Iris pigment epithelial cell (primary cell): Measurements from ENCODE around the gene ARHGAP11A.
A peak's percentile ranks its signal among the peaks of the same experiment; 100 is the strongest.
"Not testable (repeated sequence)": the region's sequence is repeated elsewhere in the genome, so short reads cannot be mapped to it uniquely, and the experiment has no call there.

Experiments
- DNase-seq: peaks from one replicate; pipeline ENCODE4 v3.0.0-alpha.2; 2011; ENCODE audit warnings: low read depth

ARHGAP11A gene, protein sequence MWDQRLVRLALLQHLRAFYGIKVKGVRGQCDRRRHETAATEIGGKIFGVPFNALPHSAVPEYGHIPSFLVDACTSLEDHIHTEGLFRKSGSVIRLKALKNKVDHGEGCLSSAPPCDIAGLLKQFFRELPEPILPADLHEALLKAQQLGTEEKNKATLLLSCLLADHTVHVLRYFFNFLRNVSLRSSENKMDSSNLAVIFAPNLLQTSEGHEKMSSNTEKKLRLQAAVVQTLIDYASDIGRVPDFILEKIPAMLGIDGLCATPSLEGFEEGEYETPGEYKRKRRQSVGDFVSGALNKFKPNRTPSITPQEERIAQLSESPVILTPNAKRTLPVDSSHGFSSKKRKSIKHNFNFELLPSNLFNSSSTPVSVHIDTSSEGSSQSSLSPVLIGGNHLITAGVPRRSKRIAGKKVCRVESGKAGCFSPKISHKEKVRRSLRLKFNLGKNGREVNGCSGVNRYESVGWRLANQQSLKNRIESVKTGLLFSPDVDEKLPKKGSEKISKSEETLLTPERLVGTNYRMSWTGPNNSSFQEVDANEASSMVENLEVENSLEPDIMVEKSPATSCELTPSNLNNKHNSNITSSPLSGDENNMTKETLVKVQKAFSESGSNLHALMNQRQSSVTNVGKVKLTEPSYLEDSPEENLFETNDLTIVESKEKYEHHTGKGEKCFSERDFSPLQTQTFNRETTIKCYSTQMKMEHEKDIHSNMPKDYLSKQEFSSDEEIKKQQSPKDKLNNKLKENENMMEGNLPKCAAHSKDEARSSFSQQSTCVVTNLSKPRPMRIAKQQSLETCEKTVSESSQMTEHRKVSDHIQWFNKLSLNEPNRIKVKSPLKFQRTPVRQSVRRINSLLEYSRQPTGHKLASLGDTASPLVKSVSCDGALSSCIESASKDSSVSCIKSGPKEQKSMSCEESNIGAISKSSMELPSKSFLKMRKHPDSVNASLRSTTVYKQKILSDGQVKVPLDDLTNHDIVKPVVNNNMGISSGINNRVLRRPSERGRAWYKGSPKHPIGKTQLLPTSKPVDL

DNA sequence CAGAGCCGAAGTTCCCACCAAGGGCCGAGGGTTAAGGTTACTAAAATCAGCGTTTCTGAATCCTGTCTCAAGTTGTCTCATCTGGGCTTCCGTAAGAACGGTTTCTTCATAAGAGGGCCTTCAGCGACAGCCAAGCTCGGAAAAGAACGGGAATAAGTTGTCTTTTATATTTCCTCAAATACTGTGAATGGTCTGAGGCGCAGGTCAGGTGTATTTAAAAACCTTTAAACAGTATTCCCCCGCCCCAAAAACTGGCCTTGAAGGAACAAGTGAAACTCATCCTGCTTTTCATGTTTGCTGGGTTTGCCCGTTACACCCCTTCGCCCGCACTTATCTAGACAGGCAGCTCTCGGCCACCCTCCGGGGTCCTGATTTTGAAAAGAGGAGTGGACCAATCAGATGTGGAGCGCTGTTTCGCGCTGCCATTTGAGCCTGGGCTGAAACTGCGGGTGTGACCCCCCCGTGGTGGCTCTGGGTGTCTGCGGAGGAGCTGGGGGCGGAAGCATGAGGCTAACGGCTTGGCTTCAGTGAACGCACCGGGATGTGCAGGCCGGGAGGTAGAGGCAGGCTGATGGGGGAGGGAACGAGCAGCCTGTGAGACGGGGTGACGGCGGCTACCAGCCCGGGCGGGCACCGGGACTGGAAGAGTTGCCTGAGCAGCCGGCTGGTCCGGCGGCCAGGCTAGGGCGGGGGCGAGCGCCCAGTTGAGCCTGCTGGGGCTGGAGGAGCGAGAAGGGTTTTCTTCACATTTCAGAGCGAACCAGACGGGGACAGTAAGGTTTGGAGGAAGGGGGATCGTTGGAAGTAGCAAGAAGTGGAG, at the start of gene ARHGAP11A:
Gene ARHGAP11A, plus strand, starts transcription at position 454 of the 820 bp plus-strand sequence. CDS start 708 bp downstream, outside the sequence.
- peak; percentile 93 for DNase-seq

DNA sequence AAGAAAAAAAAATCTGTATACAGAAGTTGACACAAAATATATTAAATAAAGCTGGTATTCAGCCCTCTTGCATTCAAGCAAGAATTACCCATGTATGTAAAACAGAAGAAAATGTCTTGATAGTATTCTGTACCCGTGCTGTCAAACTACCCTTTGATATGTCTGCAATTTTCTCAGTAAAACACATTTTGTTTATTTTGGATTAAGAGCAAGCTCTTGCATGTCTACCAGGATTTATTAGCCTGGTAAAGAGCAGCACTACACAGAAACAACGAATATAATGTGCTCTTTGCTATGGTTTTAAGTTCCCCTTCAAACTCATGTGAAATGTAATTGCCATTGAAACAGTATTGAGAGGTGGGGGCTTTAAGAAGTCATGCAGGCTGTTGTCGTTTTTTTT, 46.3 kb upstream of the ARHGAP11A start:
- not testable (repeated sequence) for DNase-seq

DNA sequence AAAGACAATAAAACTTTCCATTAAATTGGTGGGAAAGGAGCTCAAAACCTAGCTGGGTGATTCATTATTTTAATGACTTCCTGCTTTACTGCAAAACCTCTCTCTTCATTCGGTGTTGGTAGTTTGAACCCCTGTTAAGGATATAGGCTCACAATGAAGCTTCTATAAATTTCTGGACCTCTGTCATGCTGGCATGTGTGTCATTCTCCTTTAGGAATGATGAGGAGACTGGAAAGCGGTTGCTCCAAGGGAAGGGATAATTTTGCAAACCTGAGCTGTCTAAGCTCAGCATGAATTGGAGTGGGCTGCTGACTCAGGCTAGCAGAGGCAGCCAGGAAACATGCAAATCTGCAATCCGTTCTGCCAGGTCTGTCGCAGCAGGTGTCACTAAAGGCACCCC, 36.8 kb upstream of the ARHGAP11A start:
- DNase-seq = not testable (repeated sequence)

DNA sequence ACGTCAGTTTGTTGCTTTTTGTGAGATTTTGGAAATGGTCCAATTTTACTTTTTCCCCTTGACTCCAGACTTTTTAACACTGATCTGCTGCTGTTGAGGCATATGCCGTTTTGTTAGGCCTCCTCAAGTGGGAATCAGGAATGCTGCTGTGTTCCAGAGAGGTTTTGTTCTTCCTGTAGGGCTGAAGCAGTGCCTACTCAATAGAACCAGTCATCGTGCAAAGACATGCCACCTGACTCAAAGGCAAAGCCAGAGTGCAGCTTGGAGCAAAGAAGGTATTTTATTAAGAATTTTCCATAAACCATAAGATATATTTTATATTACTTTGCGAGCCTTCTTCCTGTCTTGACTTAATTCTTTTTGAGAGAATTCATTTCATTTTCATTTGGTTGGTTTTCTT, 29.5 kb upstream of the ARHGAP11A start:
- not testable (repeated sequence) for DNase-seq

DNA sequence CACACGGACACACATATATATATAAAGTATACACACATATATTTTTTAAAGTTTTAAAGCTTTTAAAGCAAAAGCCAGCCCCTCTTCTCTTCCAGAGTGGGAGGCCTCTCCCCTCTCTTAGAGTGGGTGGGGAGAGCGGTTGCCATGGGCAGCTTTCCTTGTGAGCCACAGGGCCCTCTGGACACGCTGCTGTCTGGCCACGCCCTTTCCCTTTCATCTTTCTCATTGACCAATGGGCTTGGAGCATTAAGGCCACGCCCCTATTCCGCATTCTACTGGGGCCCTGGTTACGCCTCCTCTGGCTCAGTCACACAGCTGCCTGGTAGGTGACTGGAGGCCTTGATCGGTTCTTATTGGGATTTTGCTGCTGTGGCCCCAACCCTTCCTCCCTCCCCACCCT, 22.2 kb upstream of the ARHGAP11A start, which contains the start of gene GOLGA8N:
Gene GOLGA8N, plus strand, starts transcription at position 306 of the 400 bp plus-strand sequence.
- not testable (repeated sequence) for DNase-seq

DNA sequence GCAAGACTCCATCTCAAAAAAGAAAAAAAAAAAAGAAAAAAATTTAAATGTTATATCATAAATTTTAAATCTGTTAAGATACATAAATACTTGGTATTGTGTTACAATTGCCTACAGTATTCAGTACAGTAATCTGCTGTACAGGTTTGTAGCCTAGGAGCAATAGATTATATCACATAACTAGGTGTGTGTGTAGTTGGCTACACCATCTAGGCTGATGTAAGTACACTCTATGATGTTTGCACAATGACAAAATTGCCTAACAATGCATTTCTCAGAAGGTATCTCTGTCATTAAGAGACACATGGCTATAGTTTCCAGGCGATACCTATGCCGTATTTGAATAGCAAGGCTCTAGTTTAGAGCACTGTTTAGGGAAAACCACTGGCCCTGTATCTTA, 5.8 kb upstream of the ARHGAP11A start:
- not testable (repeated sequence) for DNase-seq

DNA sequence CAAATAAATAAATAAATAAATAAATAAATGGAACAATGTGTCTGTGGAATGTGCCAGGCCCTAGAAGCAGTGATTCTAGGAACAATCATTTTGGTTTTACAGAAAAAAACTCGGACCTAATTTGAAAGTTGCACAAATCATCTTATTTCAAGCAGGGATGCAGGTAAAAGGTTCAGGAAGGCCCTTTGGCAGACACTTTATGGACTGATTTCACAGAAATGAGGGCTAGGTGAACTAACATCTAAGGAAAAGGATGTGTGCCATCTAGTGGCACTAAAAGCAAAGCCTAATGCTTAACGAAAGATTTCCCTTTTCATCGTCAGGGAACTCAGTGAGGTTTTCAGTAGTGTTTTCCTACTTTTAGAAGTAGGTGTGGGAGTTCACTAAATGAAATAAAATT, 4.6 kb upstream of the ARHGAP11A start:
- peak; percentile 21 for DNase-seq

DNA sequence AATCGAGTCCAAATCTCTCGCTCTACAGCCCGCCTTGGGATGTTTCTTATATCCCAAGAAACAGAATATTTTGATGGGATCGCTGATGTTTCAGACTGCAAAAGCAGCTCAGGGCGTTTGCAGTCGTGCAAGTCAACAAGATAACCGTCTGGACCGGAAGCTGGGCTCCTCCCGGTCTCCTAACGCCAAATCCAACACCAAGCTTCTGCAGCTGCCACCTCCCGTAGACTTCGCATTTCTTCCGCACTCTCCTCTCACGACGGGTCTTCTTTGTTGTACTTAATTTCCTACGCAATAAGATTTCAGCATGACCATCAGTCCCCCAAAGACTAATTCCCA, 623 bp upstream of the ARHGAP11A start:
- not testable (repeated sequence) for DNase-seq

DNA sequence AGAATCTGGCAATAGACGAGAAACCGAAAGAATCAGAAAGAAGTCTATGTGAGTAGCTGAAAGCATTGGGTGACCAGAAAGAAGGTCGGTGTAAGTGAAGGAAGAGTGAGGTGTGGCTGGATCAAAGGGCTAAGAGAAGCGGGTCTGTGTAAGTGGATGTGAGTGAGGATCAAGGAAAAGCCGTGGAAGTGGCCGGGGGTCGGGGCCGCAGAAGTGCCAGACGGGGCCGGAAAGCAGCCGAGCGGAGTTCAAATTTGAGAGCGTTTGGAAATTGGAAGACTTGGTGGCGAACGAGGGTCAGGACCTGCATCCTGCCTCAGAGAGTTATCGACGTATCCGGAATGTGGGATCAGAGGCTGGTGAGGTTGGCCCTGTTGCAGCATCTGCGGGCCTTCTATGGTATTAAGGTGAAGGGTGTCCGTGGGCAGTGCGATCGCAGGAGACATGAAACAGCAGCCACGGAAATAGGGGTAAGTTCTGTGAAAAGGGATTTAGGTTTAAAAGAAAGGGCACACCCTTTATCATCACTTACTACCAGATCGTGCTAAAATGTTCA, 645 bp downstream of the ARHGAP11A start:
- DNase-seq = not testable (repeated sequence)

DNA sequence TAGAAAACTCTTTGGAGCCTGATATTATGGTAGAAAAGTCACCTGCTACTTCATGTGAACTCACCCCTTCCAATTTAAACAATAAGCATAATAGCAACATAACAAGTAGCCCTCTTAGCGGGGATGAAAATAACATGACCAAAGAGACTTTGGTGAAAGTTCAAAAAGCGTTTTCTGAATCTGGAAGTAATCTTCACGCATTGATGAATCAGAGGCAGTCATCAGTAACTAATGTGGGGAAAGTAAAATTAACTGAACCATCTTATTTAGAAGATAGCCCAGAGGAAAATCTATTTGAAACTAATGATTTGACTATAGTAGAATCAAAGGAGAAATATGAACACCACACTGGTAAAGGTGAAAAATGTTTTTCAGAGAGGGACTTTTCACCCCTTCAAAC, 21.1 kb downstream of the ARHGAP11A start:
- no peak for DNase-seq

DNA sequence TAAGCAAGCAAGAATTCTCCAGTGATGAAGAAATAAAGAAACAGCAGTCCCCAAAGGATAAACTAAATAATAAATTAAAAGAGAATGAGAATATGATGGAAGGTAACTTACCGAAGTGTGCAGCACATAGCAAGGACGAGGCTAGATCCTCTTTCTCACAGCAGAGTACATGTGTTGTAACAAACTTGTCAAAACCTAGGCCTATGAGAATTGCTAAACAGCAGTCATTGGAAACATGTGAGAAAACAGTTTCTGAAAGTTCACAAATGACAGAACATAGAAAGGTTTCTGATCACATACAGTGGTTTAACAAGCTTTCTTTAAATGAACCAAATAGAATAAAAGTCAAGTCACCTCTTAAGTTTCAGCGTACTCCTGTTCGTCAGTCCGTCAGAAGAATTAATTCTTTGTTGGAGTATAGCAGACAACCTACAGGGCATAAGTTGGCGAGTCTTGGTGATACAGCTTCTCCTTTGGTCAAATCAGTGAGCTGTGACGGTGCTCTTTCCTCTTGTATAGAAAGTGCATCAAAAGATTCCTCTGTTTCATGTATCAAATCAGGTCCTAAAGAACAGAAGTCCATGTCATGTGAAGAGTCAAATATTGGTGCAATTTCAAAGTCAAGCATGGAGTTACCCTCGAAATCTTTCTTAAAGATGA, 21.7 kb downstream of the ARHGAP11A start:
- no peak for DNase-seq

DNA sequence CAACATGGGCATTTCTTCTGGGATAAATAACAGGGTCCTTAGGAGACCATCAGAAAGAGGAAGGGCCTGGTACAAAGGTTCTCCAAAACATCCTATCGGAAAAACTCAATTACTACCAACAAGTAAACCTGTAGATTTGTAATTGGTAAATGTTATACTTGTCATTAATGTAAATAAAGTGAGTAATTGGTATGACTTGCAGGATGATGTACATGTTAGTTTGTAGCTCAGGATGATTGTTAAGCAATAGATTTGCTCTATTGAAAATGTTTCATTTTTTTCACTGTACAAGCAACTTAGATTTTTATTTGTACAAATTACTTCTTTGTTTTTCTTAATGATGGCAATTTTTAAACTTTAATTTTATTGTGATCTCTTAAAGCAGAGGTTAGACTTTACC, 22.4 kb downstream of the ARHGAP11A start:
- DNase-seq = no peak

DNA sequence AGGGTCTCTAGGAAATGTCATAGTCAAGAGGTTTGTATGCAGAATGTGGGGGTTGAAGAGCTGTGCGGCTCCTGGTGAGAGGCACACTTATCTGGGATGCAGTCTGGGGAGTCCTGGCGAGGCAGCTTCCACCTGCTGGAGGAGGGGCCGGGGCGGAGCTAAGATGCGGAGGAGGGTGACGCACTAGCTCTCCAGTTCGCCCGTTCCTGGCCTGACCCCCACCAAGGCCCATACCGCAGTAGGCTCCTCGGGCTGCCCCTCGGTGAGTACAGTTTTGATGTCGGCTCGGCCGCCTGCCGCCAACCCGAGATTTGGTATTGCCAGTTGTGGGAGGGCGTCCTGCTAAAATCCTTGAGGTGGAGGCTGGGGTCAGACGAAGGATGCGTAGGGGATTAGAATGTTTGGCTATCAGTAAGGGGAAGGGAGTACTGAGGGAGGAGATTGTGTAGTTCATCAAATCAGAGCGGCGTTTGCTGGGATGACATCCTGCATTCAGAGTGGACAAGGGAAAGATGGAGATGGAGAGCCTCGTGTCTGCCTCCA, 26.3 kb downstream of the ARHGAP11A start, which contains the start of gene SCG5:
Gene SCG5, plus strand, starts transcription at position 194 of the 543 bp plus-strand sequence. CDS start 1,883 bp downstream, outside the sequence.
- peak; percentile 73 for DNase-seq

DNA sequence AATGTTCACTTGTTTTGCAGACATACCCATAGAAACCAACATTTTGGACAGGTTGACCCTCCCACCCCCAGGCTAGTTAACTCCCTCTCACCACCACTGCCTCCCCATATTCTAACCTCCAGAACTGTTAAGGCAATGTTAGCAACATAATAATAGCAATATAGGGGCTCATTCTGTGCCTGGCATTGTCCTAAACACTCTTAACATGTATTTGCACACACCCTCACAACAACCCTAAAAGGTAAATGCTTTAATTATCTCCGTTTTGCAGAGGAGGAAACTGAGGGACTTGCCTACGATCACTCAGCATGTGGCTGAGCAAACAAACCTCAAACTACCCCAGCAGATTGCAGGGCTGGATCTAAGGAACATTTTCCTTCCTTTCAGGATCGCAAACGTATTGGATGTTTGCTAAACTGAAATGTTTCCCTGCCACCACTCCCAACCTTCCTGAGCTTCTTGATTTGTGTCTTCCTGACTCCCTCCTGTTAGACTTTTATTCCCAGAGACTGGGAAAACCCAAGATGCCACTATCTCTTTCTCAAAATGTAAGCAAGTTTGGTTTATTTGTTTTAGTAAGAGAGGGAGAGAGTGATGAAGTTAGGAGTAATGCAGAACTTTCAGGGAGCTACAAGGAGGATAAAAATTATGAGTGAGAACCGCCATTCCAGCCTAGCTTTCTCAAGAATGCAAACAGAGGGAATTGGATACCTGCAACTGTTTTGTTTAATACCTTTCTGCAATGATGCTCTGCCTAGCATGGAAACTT, 27.5 kb downstream of the ARHGAP11A start:
- no peak for DNase-seq

DNA sequence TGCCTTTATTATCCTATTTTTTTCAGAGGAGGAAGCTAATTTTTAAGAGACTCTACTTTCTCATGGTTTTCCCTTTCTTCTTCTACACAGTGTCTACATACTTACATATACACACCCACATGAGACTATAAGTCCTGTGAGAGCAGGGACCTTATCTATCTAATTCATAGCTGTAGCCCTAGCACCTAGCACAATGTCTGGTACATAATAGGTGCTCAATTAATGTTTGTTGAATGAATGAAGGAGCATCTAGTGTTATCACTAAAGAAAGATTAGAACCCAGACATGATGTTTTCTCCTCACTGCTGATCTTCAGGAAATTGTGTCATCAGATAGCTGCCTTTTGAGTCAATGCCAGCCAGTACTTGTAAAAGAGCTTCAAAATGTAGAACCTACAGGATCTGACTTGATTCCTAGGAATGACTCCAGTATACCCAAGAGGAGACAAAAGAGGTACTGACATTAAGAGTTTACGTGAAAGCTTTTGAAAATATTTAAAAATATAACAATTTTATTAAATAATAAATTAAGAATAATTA, 28.7 kb downstream of the ARHGAP11A start:
- DNase-seq = peak; percentile 71

DNA sequence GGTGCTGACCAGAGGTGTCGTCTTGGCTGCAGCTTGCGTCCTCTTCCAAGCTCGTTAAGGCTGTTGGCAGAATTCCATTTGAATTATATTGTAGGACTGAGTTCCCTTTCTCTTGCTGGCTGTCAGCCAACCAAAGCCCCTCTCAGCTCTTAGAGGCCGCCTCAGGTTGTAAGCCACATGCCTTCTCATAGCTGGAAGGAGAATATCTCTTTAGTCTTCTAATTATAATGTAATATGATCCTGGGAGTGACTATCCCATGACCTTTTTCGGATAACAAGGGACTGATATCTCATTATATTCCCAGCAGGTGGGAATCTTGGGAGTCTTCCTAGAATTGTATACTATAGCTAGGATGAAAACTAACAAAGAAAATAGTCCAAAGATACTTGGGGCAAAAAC, 31.0 kb downstream of the ARHGAP11A start:
- no peak for DNase-seq

DNA sequence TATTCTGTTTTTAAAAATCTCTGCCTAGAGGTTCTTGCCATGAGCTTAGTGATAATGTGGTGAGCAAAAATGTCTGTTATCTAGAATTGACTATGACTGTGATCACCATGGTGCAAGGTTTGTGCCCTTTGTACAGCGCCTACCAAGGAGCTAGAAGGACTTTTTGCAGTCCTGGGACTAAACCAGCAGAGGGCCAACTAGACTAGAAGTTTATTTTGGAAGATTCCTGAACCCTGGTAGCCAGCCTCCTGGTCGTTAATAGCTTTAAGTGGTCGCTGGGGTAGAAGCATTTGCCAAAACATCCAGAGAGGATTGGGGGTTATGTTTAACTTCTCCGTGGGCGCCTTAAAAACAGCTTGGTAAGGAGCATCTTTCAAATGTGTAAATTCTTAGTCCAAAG, 34.0 kb downstream of the ARHGAP11A start:
- no peak for DNase-seq

DNA sequence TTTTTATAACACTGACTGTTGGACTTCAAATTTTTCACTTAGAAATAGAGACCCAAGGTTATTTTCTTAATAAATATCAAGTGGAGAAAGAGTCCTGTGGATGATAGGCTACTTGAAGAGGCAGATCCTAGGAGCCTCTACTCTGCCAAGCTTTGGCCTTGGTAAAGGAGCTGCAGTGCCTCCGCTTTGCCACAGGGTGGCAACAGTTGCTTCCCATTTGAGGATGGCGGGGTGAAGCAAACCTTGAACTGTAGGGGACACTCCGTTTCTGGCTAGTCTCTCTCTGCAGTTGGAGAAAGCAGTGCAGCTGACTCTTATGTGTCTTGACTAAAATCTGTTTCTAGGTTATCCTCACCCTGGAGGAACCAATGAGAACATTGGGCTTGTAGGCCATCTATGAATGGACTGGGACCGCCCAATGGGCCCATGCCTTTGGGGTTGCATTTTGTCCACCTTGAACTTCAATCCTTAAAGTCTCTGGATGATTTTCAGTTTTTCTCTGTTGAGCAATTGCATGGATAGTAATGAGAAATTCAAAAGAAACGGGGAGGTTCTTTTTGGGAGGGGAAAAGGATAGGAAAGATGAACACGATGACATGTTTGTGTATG, 36.0 kb downstream of the ARHGAP11A start:
- DNase-seq = peak; percentile 62

DNA sequence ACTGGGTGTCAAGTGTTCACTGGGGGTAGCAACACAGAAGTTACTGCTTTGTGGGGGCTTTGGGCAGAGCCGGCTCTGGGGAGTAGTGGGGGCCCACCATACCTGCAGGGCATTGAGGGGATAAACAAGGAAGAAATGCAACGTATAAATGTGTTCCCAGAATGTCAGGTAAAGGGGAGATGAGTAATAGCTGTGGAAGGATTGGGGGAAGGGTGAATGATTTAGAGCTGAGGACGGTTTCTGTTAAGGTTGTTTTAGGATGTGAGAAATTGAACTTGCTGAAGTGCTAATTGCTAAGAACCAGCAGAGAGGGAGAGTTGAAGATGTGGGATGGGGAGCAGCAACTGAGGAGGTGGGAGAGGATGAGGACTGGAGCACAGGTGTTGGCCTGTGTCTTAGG, 36.9 kb downstream of the ARHGAP11A start:
- no peak for DNase-seq
